ENCODE data around the gene HEATR1. TPM values are rescaled to one million over a fixed set of nuclear protein-coding genes. Genes with fewer than 3 reads are reported as not detected.

HEATR1 gene
- polyA plus RNA-seq, 1 of the 3 experiments (the other 2 are of a cell fraction) = 10.6 TPM

DNA sequence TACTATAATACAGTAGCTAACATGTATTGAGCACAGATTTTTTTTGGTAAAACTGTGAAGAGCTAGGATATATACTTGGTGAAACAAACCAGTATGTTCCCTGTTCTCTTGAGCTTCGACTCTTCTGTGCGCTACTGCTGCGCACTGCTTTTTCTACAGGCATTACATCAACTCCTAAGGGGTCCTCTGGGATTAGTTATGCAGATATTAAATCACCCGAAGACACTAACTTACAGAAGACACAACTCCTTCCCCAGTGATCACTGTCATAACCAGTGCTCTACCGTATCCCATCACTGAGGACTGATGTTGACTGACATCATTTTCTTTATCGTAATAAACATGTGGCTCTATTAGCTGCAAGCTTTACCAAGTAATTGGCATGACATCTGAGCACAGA lies 55.9 kb downstream of the HEATR1 start:
- Histone ChIP-seq H3K4me3 (ENCODE audit: low read depth in 2 of 2, low read length in 1 of 2) (no peak overlapping the region), H3K9me2 (no peaks in the 10 kb centered on the region), H3K79me2 (ENCODE audit: insufficient read depth) (no peaks in the 10 kb centered on the region), H2AFZ (ENCODE audit: low read depth) (no peak overlapping the region), H3K4me2 (no peak overlapping the region), H3K27me3 (ENCODE audit: insufficient read depth) (no peaks in the 10 kb centered on the region), H4K20me1 (ENCODE audit: insufficient read depth) (no peaks in the 10 kb centered on the region), H3K4me1 (ENCODE audit: control insufficient read depth in 1 of 2, insufficient read depth in 2 of 2, low read depth in 1 of 2, low read length in 1 of 2) (peaks cover 0 to 2% of the 10 kb centered on the region in 2 experiments; a peak in 1 of 4 replicates), H3K27ac (ENCODE audit: low read depth in 2 of 2, low read length in 1 of 2) (no peak overlapping the region; a peak in 1 of 4 replicates), H3K36me3 (replicated peaks in 1 of 2; ENCODE audit: control insufficient read depth in 1 of 2, insufficient read depth in 2 of 2, low read length in 1 of 2) (peaks cover 83 to 94% of the 10 kb centered on the region in 2 experiments), H3F3A (replicated peaks; ENCODE audit: insufficient read depth) (no peaks in the 10 kb centered on the region), H3K9me3 (no peaks in the 10 kb centered on the region), H3K9ac (no peak overlapping the region)
- DNase-seq = no peak
- no peak for TF ChIP-seq SMC3 (IDR thresholded peaks at IDR 0.05; ENCODE audit: low read depth, low read length)
- TF ChIP-seq TEAD4 (IDR thresholded peaks at IDR 0.05; ENCODE audit: borderline replicate concordance, insufficient read depth) = no peak
- no peak for TF ChIP-seq PBX3 (IDR thresholded peaks at IDR 0.05)
- no peak for TF ChIP-seq IRF3 (IDR thresholded peaks at IDR 0.05; ENCODE audit: low read depth, low read length)
- no peak for TF ChIP-seq RAD21 (IDR thresholded peaks at IDR 0.05; ENCODE audit: low read length)
- TF ChIP-seq, protein P1, sequence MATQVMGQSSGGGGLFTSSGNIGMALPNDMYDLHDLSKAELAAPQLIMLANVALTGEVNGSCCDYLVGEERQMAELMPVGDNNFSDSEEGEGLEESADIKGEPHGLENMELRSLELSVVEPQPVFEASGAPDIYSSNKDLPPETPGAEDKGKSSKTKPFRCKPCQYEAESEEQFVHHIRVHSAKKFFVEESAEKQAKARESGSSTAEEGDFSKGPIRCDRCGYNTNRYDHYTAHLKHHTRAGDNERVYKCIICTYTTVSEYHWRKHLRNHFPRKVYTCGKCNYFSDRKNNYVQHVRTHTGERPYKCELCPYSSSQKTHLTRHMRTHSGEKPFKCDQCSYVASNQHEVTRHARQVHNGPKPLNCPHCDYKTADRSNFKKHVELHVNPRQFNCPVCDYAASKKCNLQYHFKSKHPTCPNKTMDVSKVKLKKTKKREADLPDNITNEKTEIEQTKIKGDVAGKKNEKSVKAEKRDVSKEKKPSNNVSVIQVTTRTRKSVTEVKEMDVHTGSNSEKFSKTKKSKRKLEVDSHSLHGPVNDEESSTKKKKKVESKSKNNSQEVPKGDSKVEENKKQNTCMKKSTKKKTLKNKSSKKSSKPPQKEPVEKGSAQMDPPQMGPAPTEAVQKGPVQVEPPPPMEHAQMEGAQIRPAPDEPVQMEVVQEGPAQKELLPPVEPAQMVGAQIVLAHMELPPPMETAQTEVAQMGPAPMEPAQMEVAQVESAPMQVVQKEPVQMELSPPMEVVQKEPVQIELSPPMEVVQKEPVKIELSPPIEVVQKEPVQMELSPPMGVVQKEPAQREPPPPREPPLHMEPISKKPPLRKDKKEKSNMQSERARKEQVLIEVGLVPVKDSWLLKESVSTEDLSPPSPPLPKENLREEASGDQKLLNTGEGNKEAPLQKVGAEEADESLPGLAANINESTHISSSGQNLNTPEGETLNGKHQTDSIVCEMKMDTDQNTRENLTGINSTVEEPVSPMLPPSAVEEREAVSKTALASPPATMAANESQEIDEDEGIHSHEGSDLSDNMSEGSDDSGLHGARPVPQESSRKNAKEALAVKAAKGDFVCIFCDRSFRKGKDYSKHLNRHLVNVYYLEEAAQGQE (IDR thresholded peaks at IDR 0.05; ENCODE audit: low read depth, low read length) = no peak
- TF ChIP-seq FOXM1 (IDR thresholded peaks at IDR 0.05; ENCODE audit: low read depth) = no peak
- TF ChIP-seq YY1 (IDR thresholded peaks at IDR 0.05; ENCODE audit: low read depth) = no peak
- no peak for TF ChIP-seq SIN3A (IDR thresholded peaks at IDR 0.05; ENCODE audit: borderline replicate concordance, low read depth, low read length)
- no peak for TF ChIP-seq NFIC (IDR thresholded peaks at IDR 0.05; ENCODE audit: borderline replicate concordance)
- no peak for TF ChIP-seq RCOR1 (IDR thresholded peaks at IDR 0.05; ENCODE audit: low read length)
- TF ChIP-seq USF2 (IDR thresholded peaks at IDR 0.05; ENCODE audit: borderline replicate concordance, low read depth, low read length) = no peak
- no peak for TF ChIP-seq MXI1 (IDR thresholded peaks at IDR 0.05; ENCODE audit: low read depth, low read length)
- ChIA-PET POLR2A (interaction anchor here (1.2 kb wide), 1 partner anchor 9 kb away, joined by 3 read pairs; no protein-coding TSS in a partner anchor), CTCF (interaction anchor here (1.3 kb wide), 1 partner anchor 12 kb away, joined by 9 read pairs; no protein-coding TSS in a partner anchor)
- WGBS (ENCODE audit: low lambda C conversion rate) = 87% methylated on average over 6 of the region's 6 CpGs
